Stimulated activated naive CD8-positive, alpha-beta T cell treated with anti-CD3 and anti-CD28 coated beads, Interleukin-15, Interleukin-2, amounts not matched to agents 100 U/mL and 50 U/mL, for 24 hours (primary cell): ENCODE results near the gene ULK3.

Experiments used
- ATAC-seq: fragments of 150-1000 bp; cut with Tn5 transposase; one replicate; pipeline ENCODE4 v1.10.0; 2021
- DNase-seq: peaks from one replicate; pipeline ENCODE4 v3.0.0; 2021

The ULK3 gene

GRCh38 chr15:74867466-74868038 is 24.6 kb upstream of the ULK3 start:
- DNase-seq = no peak
- no peak for ATAC-seq

GRCh38 chr15:74866090-74866489 is 23.1 kb upstream of the ULK3 start:
- no peak for ATAC-seq
- no peak for DNase-seq

- no peak for DNase-seq
- no peak for ATAC-seq
Measured at GRCh38 chr15:74865316-74865715, 22.4 kb upstream of the ULK3 start.

DNA sequence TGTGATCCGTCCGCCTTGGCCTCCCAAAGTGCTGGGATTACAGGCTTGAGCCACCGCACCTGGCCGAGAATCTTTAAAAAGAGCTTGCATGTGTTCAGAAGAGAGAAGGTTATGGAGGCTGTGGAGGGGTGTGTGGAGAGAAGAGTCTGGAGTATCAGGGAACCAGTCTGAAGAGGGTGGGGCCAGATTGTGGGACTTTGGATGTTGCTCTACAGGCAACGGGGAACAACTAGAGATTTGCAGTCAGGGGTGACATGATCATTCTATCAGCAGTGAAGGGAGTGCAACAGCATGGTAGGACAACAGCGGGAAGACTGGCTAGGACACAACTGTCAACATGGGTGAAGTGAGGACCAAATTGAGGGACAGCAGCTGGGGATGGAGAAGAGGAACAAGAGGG is 21.3 kb upstream of the ULK3 start:
- no peak for ATAC-seq
- DNase-seq = no peak

GRCh38 chr15:74863239-74864056 is 20.5 kb upstream of the ULK3 start:
- ATAC-seq = peak; percentile 52
- no peak for DNase-seq

DNA sequence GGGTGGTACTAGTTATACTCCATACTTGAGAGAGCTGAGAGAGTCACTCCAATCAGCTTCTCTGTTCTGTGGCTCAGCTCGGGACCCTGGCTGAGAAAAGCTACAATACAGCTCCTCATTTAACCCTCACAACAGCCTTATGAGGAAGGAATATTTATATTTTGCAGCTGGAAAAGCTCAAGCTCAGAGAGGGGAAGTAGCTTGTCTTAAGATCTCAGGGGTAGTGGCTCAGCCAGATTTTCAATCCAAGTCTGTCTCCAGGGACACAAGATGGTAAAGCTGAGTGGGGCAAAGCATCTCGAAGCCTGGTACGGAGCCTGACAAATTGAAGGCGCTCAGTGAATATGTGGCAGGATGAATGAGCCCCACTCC is 15.4 kb upstream of the ULK3 start:
- DNase-seq = no peak
- ATAC-seq = peak; percentile 24

GRCh38 chr15:74857671-74858368 is 14.9 kb upstream of the ULK3 start:
- DNase-seq = no peak
- peak; percentile 86 for ATAC-seq

- ATAC-seq (no peak), DNase-seq (no peak)
Measured at GRCh38 chr15:74857082-74857655, 14.2 kb upstream of the ULK3 start.

GRCh38 chr15:74856537-74856936 is 13.6 kb upstream of the ULK3 start:
- ATAC-seq (no peak), DNase-seq (no peak)

DNA sequence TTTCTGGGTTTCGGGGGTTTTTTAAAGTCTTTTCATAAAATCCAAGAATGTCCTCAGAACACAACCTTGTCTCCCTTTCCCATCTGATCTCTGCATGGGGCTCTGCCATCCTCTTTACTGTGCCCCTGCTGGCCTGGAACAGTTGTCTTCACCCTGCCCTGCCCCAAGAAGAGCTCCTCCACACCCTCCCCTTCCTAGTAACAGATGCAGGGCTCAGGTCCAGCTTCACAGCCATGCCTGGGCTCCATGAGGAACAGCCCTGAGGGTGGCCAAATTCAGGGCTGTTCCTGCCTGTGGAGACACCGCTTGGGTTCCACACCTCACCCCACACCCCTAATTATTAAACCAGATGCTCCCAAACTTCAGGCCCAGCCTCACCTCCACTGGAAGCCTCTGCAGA is 12.9 kb upstream of the ULK3 start:
- DNase-seq = no peak
- ATAC-seq = no peak

DNA sequence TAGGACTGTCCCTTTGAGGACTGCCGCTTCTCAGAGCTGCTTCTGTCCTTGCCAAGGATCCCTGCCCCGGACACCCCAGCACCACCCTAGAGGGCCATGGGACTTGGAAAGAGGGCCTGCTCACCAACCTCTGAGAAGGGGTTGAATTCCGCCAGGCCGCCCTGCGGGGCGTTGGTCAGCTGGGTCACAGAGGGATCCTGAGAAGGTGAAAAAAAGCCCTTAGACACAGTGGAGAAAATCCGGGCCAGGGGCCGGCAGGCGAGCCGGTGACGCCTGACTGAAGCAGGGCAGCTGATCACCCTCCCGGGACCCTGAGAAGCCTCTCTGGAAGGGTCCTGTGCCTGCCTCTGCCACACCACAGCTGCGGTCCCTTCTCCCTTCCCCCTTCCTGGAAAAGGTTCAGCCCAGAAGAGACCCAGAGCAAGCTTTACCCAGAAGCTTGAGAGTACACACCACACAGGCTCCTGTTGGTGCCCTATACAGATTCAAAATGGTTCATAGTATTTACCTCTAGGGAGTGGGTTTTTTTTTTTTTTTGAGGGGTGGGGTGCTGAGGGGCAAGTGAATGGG is 11.6 kb upstream of the ULK3 start:
- no peak for DNase-seq
- no peak for ATAC-seq

GRCh38 chr15:74851960-74852359 is 9.0 kb upstream of the ULK3 start:
- ATAC-seq = peak; percentile 33
- no peak for DNase-seq

DNA sequence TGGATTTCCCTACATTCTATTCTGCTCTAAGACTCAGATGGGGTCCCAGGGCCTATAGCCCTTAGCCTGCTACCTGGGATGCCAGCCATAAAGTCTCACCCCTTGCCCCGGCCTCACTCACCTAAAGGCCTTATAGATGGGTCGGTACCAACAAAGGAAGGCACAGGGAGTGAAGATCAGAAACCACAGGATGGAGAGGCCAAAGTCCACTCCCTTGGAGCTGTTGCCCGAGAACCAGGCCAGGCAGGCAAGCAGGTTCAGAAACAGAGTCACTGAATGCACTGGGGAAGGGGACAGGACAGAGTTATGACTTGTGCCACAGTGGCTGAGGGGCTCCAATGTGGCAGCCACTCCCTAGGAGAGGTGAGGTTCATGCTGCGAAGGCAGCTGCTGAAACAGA is 7.4 kb upstream of the ULK3 start:
- DNase-seq (no peak), ATAC-seq (no peak)

DNA sequence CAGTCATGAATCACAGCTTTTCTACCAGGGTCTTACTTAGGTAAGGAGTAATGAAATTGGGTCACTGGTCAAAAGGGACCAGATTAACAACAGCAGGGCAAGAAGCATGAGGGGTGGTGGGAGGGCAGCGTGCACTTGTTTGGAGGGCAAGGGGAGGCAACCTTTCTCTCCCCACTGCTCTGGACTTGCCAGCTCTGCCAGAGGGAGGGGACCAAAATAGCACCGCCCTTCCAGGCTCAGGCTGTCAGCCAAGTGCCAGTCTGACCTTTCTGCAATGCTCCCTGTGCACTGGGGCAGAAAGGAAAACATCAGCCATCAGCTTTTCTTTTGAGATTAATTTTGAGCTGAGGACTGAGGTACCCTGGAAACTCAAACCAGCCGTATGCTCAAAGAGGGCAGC is 4.5 kb upstream of the ULK3 start:
- DNase-seq (no peak), ATAC-seq (no peak)

GRCh38 chr15:74845581-74845980 is 2.6 kb upstream of the ULK3 start:
- ATAC-seq = no peak
- no peak for DNase-seq

DNA sequence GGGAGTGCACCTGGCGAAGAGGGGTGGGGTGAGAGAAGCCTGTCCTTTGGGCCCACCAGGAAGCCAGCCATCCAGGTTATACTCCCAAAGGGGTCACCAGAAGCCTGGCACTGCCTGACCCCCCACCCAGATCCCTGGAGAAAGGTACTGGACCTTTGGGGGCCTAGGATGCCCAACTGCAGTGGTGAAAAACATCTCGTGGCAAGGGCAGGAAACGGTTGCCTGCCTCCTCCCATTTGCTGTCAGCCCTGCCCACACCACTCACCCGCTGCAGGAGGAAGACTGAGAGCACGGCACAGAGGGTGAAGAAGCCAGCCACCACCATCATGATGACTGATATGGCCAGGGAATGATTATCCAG is 2.2 kb upstream of the ULK3 start:
- DNase-seq (peak; percentile 61), ATAC-seq (peak; percentile 34)

- DNase-seq (no peak), ATAC-seq (no peak)
Measured at GRCh38 chr15:74844319-74845207, 1.6 kb upstream of the ULK3 start.

DNA sequence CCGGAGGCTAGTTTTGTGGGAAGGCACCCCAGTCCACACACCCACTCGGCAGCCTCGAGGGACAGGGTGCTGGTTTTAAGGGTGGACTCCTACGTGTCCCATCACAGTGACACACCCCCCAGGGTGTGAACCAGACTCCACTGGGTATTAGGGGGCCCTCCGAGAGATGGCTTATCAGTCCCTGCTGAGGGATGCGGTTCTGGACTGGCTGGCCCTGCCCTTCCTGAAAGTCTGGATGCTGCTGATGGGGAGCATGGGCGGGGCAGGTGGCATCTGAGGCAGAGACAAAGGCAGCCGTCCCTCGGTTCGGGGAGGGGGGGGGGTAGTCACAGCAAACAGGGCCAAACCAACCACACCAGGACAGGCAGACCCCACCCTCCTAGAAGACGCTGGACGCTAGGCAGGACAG is 939 bp upstream of the ULK3 start:
- no peak for ATAC-seq
- DNase-seq = peak; percentile 21

GRCh38 chr15:74843445-74843828 is 481 bp upstream of the ULK3 start:
- no peak for ATAC-seq
- no peak for DNase-seq

GRCh38 chr15:74841891-74842373 is 1.0 kb downstream of the ULK3 start:
- DNase-seq (no peak), ATAC-seq (no peak)

- ATAC-seq = no peak
- DNase-seq = no peak
Measured at GRCh38 chr15:74840851-74841775, 1.8 kb downstream of the ULK3 start.
